GM21737 (cell line): ENCODE measurements around the gene SLAMF7.

Experiments used
- ATAC-seq: cut with Tn5 transposase; IDR thresholded peaks from one replicate; pipeline ENCODE4 v1.9.1; 2021; ENCODE audit warnings: mild to moderate bottlenecking, moderate library complexity; ENCODE audit not compliant: unreplicated experiment

SLAMF7 gene

DNA sequence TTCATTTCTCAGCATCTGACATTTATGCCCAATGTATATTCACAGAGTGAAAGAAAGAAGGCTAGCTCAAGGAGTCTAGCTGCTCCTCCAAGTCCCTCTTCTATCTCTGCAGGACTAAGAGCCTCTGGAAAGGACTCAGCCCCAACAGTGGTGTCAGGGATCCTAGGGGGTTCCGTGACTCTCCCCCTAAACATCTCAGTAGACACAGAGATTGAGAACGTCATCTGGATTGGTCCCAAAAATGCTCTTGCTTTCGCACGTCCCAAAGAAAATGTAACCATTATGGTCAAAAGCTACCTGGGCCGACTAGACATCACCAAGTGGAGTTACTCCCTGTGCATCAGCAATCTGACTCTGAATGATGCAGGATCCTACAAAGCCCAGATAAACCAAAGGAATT, 60.6 kb downstream of the SLAMF7 start:
- ATAC-seq = no peak

DNA sequence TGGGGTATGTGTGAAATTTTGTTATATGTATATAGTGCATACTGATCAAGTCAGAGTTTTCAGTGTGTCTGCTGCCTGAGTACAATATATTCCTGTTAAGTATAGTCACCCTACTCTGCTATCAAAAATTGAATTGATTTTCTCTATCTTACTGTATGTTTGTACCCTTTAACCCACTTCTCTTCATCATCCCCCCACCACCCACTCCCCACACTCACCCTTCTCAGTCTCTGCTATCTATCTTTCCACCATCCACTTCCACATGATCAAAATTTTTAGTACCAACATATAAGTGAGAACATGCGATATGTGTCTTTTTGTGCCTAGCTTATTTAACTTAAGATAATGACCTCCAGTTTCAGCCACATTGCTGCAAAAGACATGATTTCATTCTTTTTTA, 61.1 kb downstream of the SLAMF7 start:
- ATAC-seq = no peak

DNA sequence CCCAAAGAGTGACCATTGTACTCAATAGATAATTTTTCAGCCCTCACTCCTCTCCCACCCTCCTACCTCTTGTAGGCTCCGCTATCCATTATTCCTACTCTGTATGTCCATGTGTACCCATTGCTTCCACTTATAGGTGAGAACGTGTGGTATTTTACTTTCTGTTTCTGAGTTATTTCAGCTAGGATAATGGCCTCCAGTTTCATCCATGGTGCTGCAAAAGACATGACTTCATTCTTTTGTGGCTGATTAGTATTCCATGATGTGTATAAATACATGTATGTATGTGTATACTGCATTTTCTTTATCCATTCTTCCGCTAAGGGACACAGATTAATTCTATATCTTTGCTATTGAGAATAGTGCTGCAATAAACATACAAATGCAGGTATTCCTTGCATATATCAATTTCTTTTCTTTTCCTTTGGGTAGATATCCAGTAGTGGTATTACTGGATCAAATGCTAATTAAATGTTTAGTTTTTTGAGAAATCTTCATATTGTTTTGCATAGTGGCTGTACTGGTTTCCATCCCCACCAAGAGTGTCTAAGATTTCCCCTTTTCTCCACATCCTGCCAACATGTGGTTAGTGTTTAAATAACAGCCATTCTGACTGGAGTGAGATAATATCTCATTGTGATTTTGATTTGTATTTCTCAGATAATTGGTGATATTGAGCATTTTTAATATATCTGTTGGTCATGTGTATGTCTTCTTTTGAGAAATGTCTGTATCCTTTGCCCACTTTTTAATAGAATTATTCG, 61.8 kb downstream of the SLAMF7 start:
- ATAC-seq = no peak

GRCh38 chr1:160801836-160802580, 63.0 kb downstream of the SLAMF7 start:
- no peak for ATAC-seq
